Measurements from ENCODE around the gene UBE2E2. TPM values are rescaled to one million over a fixed set of nuclear protein-coding genes. Genes with fewer than 3 reads are reported as not detected.

Gene UBE2E2
- polyA plus RNA-seq, 1 donor (not counting 4 experiments of a cell fraction or from before 2014, with no cell fraction given), result 63.2 TPM

- no peaks in the 10 kb centered on the region for H3K79me2 ChIP-seq (ENCODE audit: control insufficient read depth, insufficient read depth, low read length)
- DNase-seq (ENCODE audit: low read depth, low spot score) (no peak), FAIRE-seq (no peak)
- H3K4me1 ChIP-seq (ENCODE audit: control insufficient read depth, extremely low read depth, insufficient read depth, low read length), result peaks cover 8% of the 10 kb centered on the region
- no peak overlapping the region for H2AFZ ChIP-seq (ENCODE audit: control insufficient read depth, low read length)
- no peaks in the 10 kb centered on the region for H3K27me3 ChIP-seq (ENCODE audit: control insufficient read depth, extremely low read depth, insufficient read depth, low read length)
- H3K4me3 ChIP-seq (ENCODE audit: control insufficient read depth in 2 of 3, extremely low read depth in 1 of 3, insufficient read depth in 2 of 3, low read depth in 1 of 3, low read length in 3 of 3), result no peak overlapping the region
- no peaks in the 10 kb centered on the region for H3K9me3 ChIP-seq (ENCODE audit: control insufficient read depth, low read depth, low read length)
- no peaks in the 10 kb centered on the region for H4K20me1 ChIP-seq (ENCODE audit: control insufficient read depth, extremely low read depth, insufficient read depth, low read length)
- TF ChIP-seq EZH2 (IDR thresholded peaks at IDR 0.05; ENCODE audit: low read length) (no peak), CTCF (optimal IDR thresholded peaks at IDR 0.05 in 1 of 3, IDR thresholded peaks at IDR 0.05 in 1 of 3, conservative IDR thresholded peaks at IDR 0.05 in 1 of 3; ENCODE audit: extremely low read depth in 1 of 3, insufficient read depth in 2 of 3, low read length in 3 of 3) (no peak)
- H3K27ac ChIP-seq (ENCODE audit: control insufficient read depth, insufficient read depth, low read length), result no peak overlapping the region
- H3K9ac ChIP-seq (ENCODE audit: control insufficient read depth, extremely low read depth, insufficient read depth, low read length), result no peak overlapping the region
- dilution Hi-C loops (cut with MboI; ENCODE audit: extremely low pct_ligation_motif_present, low sequenced_read_pairs), result no loop called here
- H3K4me2 ChIP-seq (ENCODE audit: control insufficient read depth, extremely low read depth, insufficient read depth, low read depth, low read length), result no peak overlapping the region
- no peaks in the 10 kb centered on the region for H3K9me1 ChIP-seq (ENCODE audit: control insufficient read depth, extremely low read depth, insufficient read depth, low read length)
- H3K36me3 ChIP-seq (ENCODE audit: control insufficient read depth in 2 of 2, extremely low read depth in 1 of 2, insufficient read depth in 2 of 2, low read length in 2 of 2), result no peaks in the 10 kb centered on the region
These were observed 252.6 kb downstream of the UBE2E2 start for GRCh38 chr3:23455775-23456174.

GRCh38 chr3:23457697-23458096, 254.6 kb downstream of the UBE2E2 start:
- no peak overlapping the region for H3K27ac ChIP-seq (ENCODE audit: control insufficient read depth, insufficient read depth, low read length)
- H4K20me1 ChIP-seq (ENCODE audit: control insufficient read depth, extremely low read depth, insufficient read depth, low read length), result no peaks in the 10 kb centered on the region
- no peaks in the 10 kb centered on the region for H3K9me3 ChIP-seq (ENCODE audit: control insufficient read depth, low read depth, low read length)
- no peak overlapping the region for H2AFZ ChIP-seq (ENCODE audit: control insufficient read depth, low read length)
- no peaks in the 10 kb centered on the region for H3K9me1 ChIP-seq (ENCODE audit: control insufficient read depth, extremely low read depth, insufficient read depth, low read length)
- no peak for DNase-seq (ENCODE audit: low read depth, low spot score)
- H3K27me3 ChIP-seq (ENCODE audit: control insufficient read depth, extremely low read depth, insufficient read depth, low read length), result no peaks in the 10 kb centered on the region
- dilution Hi-C loops (cut with MboI; ENCODE audit: extremely low pct_ligation_motif_present, low sequenced_read_pairs), result no loop called here
- H3K79me2 ChIP-seq (ENCODE audit: control insufficient read depth, insufficient read depth, low read length), result no peaks in the 10 kb centered on the region
- H3K36me3 ChIP-seq (ENCODE audit: control insufficient read depth in 2 of 2, extremely low read depth in 1 of 2, insufficient read depth in 2 of 2, low read length in 2 of 2), result no peaks in the 10 kb centered on the region
- H3K4me3 ChIP-seq (ENCODE audit: control insufficient read depth in 2 of 3, extremely low read depth in 1 of 3, insufficient read depth in 2 of 3, low read depth in 1 of 3, low read length in 3 of 3), result no peak overlapping the region
- no peak overlapping the region for H3K4me2 ChIP-seq (ENCODE audit: control insufficient read depth, extremely low read depth, insufficient read depth, low read depth, low read length)
- TF ChIP-seq CTCF (optimal IDR thresholded peaks at IDR 0.05 in 1 of 3, IDR thresholded peaks at IDR 0.05 in 1 of 3, conservative IDR thresholded peaks at IDR 0.05 in 1 of 3; ENCODE audit: extremely low read depth in 1 of 3, insufficient read depth in 2 of 3, low read length in 3 of 3), result no peak
- no peak for TF ChIP-seq EZH2 (IDR thresholded peaks at IDR 0.05; ENCODE audit: low read length)
- peaks cover 8% of the 10 kb centered on the region for H3K4me1 ChIP-seq (ENCODE audit: control insufficient read depth, extremely low read depth, insufficient read depth, low read length)
- H3K9ac ChIP-seq (ENCODE audit: control insufficient read depth, extremely low read depth, insufficient read depth, low read length), result no peak overlapping the region
- no peak for FAIRE-seq

Measured in keratinocyte (primary cell).